HG03521 (cell line): ENCODE data around the gene STARD9.
"Not testable (repeated sequence)": the region's sequence is repeated elsewhere in the genome, so short reads cannot be mapped to it uniquely, and the experiment has no call there.

Experiments used
- ATAC-seq: cut with Tn5 transposase; IDR thresholded peaks from one replicate; pipeline ENCODE4 v1.9.1; 2021; ENCODE audit warnings: mild to moderate bottlenecking, moderate library complexity; ENCODE audit not compliant: unreplicated experiment

Gene STARD9

DNA sequence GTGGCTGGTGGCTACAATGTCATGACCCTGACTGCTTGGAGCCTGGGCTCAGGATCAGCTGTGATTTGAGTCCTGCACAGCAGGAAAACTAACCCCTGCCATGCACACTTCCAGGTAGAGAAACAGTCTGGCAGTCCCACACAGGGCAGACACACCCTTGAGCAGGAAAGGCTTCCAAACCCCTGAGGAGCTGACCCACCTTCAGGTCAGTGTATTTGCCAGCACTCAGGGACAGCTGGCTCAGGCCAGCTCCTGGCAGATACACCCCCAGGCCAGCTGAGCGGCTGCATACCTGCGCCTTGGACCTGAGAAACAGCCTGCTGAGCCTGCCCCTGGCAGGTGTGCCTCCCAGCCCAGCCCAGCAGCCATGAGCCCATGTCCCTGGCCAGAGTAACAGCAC lies 183.7 kb downstream of the STARD9 start:
- no peak for ATAC-seq

DNA sequence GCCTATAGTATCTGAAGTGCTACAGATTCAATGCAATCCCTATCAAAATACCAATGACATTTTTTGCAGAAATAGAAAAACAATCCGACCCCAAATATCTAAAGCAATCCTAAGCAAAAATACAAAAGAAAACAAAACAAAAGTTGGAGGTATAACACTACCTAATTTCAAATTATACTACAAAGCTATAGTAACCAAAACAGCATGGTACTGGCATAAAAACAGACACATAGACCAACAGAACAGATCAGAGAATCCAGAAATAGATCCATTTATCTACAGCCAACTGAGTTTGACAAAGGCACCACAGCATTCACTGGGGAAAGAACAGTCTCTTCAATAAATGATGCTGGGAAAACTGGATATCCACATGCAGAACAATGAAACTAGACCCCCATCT lies 185.4 kb downstream of the STARD9 start:
- no peak for ATAC-seq

DNA sequence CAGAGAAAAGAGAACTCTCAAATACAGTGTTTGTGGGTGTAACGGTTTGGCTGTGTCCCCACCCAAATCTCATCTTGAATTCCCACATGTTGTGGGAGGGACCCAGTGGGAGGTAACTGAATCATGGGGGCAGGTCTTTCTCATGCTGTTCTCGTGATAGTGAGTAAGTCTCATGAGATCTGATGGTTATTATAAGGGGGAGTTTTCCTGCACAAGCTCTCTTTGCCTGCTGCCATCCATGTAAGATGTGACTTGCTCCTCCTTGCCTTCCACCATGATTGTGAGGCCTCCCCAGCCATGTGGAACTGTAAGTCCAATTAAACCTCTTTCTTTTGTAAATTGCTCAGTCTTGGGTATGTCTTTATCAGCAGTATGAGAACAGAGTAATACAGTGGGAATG lies 186.4 kb downstream of the STARD9 start:
- ATAC-seq, result not testable (repeated sequence)

DNA sequence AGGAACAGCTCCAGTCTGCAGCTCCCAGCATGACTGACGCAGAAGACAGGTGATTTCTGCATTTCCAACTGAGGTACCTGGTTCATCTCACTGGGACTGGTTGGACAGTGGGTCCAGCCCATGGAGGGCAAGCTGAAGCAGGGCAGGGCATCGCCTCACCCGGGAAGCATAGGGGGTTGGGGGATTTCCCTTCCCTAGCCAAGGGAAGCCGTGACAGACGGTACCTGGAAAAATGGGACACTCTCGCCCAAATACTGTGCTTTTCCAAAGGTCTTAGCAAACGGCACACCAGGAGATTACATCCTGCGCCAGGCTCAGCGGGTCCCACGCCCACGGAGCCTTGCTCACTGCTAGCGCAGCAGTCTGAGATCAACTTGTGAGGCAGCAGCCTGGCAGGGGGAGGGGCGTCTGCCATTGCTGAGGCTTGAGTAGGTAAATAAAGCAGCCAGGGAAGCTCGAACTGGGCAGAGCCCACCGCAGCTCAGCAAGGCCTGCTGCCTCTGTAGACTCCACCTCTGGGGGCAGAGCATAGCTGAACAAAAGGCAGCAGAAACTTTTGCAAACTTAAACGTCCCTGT lies 188.8 kb downstream of the STARD9 start:
- not testable (repeated sequence) for ATAC-seq

DNA sequence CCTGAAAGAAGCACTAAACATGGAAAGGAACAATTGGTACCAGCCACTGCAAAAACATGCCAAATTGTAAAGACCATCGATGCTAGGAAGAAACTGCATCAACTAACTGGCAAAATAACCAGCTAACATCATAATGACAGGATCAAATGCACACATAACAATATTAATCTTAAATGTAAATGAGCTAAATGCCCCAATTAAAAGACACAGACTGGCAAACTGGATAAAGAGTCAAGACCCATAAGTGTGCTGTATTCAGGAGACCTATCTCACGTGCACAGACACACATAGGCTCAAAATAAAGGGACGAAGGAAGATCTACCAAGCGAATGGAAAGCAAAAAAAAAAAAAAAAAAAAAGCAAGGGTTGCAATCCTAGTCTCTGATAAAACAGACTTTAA lies 190.7 kb downstream of the STARD9 start:
- ATAC-seq, result not testable (repeated sequence)
